HepG2 (cell line): ENCODE measurements around the gene FARSB. TPM values are rescaled to one million over a fixed set of nuclear protein-coding genes. Genes with fewer than 3 reads are reported as not detected.

ENCODE experiments used
- AHDC1 ChIP-seq: sonication (generic); formaldehyde crosslinking; IDR thresholded peaks from 2 replicates; pipeline ENCODE4 v1.5.1; 2020; ENCODE audit warnings: mild to moderate bottlenecking, missing genetic modification reagents, borderline replicate concordance
- ATF1 ChIP-seq: IDR thresholded peaks from 2 replicates; pipeline ENCODE4 v1.6.1; 2016; ENCODE audit warnings: mild to moderate bottlenecking, control low read depth
- DPF2 ChIP-seq: sonication (generic); formaldehyde crosslinking; IDR thresholded peaks from 2 replicates; pipeline ENCODE4 v1.4.0; 2020; ENCODE audit warnings: mild to moderate bottlenecking, low read depth, missing genetic modification reagents, borderline replicate concordance
- FOXO4 ChIP-seq: sonication (generic); formaldehyde crosslinking; conservative IDR thresholded peaks from 2 replicates; pipeline ENCODE4 v1.8.1; 2023; ENCODE audit warnings: missing genetic modification reagents
- HNRNPL ChIP-seq: fragments of 200-400 bp; formaldehyde crosslinking; IDR thresholded peaks from 2 replicates; pipeline ENCODE4 v1.6.1; 2017; ENCODE audit warnings: mild to moderate bottlenecking, low read depth, low read length
- HOXD1 ChIP-seq: sonication (generic); formaldehyde crosslinking; IDR thresholded peaks from 2 replicates; pipeline ENCODE4 v1.5.0; 2020; ENCODE audit warnings: missing genetic modification reagents
- MED8 ChIP-seq: sonication (generic); formaldehyde crosslinking; IDR thresholded peaks from 2 replicates; pipeline ENCODE4 v1.8.1; 2023; ENCODE audit warnings: mild to moderate bottlenecking, missing genetic modification reagents; ENCODE audit not compliant: insufficient replicate concordance
- POLR2AphosphoS2 ChIP-seq: IDR thresholded peaks from 2 replicates; pipeline ENCODE4 v1.6.1; 2011; ENCODE audit warnings: low read depth, low read length, improper control_type of control experiment
- RNF219 ChIP-seq: sonication (generic); formaldehyde crosslinking; IDR thresholded peaks from 2 replicates; pipeline ENCODE4 v1.5.0; 2020; ENCODE audit warnings: mild to moderate bottlenecking, missing genetic modification reagents
- SUZ12 ChIP-seq: fragments of 150-350 bp; IDR thresholded peaks from 2 replicates; pipeline ENCODE4 v1.6.1; 2014; ENCODE audit warnings: low read depth, low read length
- THYN1 ChIP-seq: sonication (generic); formaldehyde crosslinking; IDR thresholded peaks from 2 replicates; pipeline ENCODE4 v1.8.1; 2023; ENCODE audit warnings: low read depth, mild to moderate bottlenecking, moderate library complexity, missing genetic modification reagents, borderline replicate concordance
- ZFP91 ChIP-seq: sonication (generic); formaldehyde crosslinking; IDR thresholded peaks from 2 replicates; pipeline ENCODE4 v1.9.0; 2022; ENCODE audit warnings: missing genetic modification reagents, mild to moderate bottlenecking, borderline replicate concordance
- ZFY ChIP-seq: sonication (generic); formaldehyde crosslinking; IDR thresholded peaks from 2 replicates; pipeline ENCODE4 v1.4.0; 2020; ENCODE audit warnings: missing genetic modification reagents
- ZNF143 ChIP-seq: sonication (generic); formaldehyde crosslinking; IDR thresholded peaks from 2 replicates; pipeline ENCODE4 v1.4.0; 2020; ENCODE audit warnings: missing genetic modification reagents
- ZNF224 ChIP-seq: sonication (generic); formaldehyde crosslinking; IDR thresholded peaks from 2 replicates; pipeline ENCODE4 v1.5.0; 2020; ENCODE audit warnings: mild to moderate bottlenecking, missing genetic modification reagents
- ZNF335 ChIP-seq: sonication (generic); formaldehyde crosslinking; IDR thresholded peaks from 2 replicates; pipeline ENCODE4 v1.4.0; 2020; ENCODE audit warnings: missing genetic modification reagents
- ZNF432 ChIP-seq: sonication (generic); formaldehyde crosslinking; IDR thresholded peaks from 2 replicates; pipeline ENCODE4 v1.5.0; 2020; ENCODE audit warnings: missing genetic modification reagents, mild to moderate bottlenecking, borderline replicate concordance
- ZNF607 ChIP-seq: sonication (generic); formaldehyde crosslinking; IDR thresholded peaks from 2 replicates; pipeline ENCODE4 v1.5.1; 2020; ENCODE audit warnings: missing genetic modification reagents, mild to moderate bottlenecking, borderline replicate concordance
- polyA plus RNA-seq, 8 experiments: library from polyadenylated mRNA; depleted of rRNA in 3 of 8; stranded (reverse) in 7 of 8; unstranded in 1 of 8; fragments of >200 nt; fragmentation: Illumina TruSeq in 4 of 8; extraction: Trizol in 4 of 8; gene quantifications; 2 replicates each; pipeline versions ENCODE4 v1.2.1 to v1.2.3, GENCODE V29; 2011 to 2016; ENCODE audit warnings: low read depth in 4 of 8, missing spikeins in 1 of 8, mixed read lengths in 1 of 8; ENCODE audit not compliant: insufficient read depth in 1 of 8
- total RNA-seq, 5 experiments: library from RNA; depleted of rRNA; stranded (reverse); fragments of >200 nt; fragmentation: Illumina TruSeq; extraction: Trizol; gene quantifications; 2 replicates each; pipeline ENCODE4 v1.2.3, GENCODE V29; 2016; ENCODE audit warnings: low read depth in 1 of 5

Gene FARSB
- total and polyA plus RNA-seq, 2 of the 13 experiments (the other 11 are each of a cell fraction or from before 2014, with no cell fraction given), result 23.3 to 45.9 TPM

GRCh38 chr2:222655787-222656525, at the start of gene FARSB (continued):
- TF ChIP-seq AHDC1 (CRISPR knock-in tag) (no peak), MED8 (peak; percentile 63), RNF219 (CRISPR knock-in tag) (no peak), ATF1 (peak; percentile 85), ZNF607 (CRISPR knock-in tag) (peak; percentile 66; the same call in 1 of the 2 replicates), SUZ12 (no peak), DPF2 (CRISPR knock-in tag) (no peak), POLR2AphosphoS2 (0 out of 2 replicates have a peak, but pooled peaks have one; percentile 70), ZNF224 (no peak), ZFY (CRISPR knock-in tag) (peak; percentile 99), ZNF143 (CRISPR knock-in tag) (no peak; the same call in 1 of the 2 replicates), ZNF432 (CRISPR knock-in tag) (no peak), THYN1 (CRISPR knock-in tag) (0 out of 2 replicates have a peak, but pooled peaks have one; percentile 87), ZNF335 (CRISPR knock-in tag) (peak; percentile 99), ZFP91 (CRISPR knock-in tag) (peak; percentile 94; the same call in 1 of the 2 replicates), HNRNPL (peak; percentile 50; the same call in 1 of the 2 replicates), HOXD1 (CRISPR knock-in tag) (no peak), FOXO4 (peak; percentile 97; the same call in 1 of the 2 replicates)
